SJCRH30 (cell line): ENCODE results near the gene CACNA2D3. TPM values are rescaled to one million over a fixed set of nuclear protein-coding genes. Genes with fewer than 3 reads are reported as not detected.

Experiments
- DNase-seq, 2 experiments: peaks; one replicate each; pipeline ENCODE4 v3.0.0-alpha.2; 2015 to 2020
- H3K27ac ChIP-seq: fragments of 250-450 bp; sonication (Bioruptor Pico); 2 replicates; pipeline ENCODE4 v1.5.1; 2020; ENCODE audit warnings: mild to moderate bottlenecking, moderate library complexity
- H3K27me3 ChIP-seq: fragments of 250-450 bp; sonication (Bioruptor Pico); 2 replicates; pipeline ENCODE4 v1.5.1; 2020; ENCODE audit warnings: mild to moderate bottlenecking, moderate library complexity
- H3K36me3 ChIP-seq: fragments of 250-450 bp; sonication (Bioruptor Pico); 2 replicates; pipeline ENCODE4 v1.5.1; 2020; ENCODE audit warnings: mild to moderate bottlenecking, moderate library complexity
- H3K4me1 ChIP-seq: fragments of 250-450 bp; sonication (Bioruptor Pico); 2 replicates; pipeline ENCODE4 v1.5.1; 2020; ENCODE audit warnings: mild to moderate bottlenecking, moderate library complexity
- H3K4me3 ChIP-seq: fragments of 250-450 bp; sonication (Bioruptor Pico); 2 replicates; pipeline ENCODE4 v1.5.1; 2020; ENCODE audit warnings: mild to moderate bottlenecking, moderate library complexity
- H3K9me3 ChIP-seq: fragments of 250-450 bp; sonication (Bioruptor Pico); replicated peaks from 2 replicates; pipeline ENCODE4 v1.5.1; 2020; ENCODE audit warnings: mild to moderate bottlenecking, moderate library complexity
- total RNA-seq: library from RNA; depleted of rRNA; stranded (reverse); fragments of >200 nt; shearing (Covaris generic); gene quantifications from 2 replicates; pipeline ENCODE4 v1.2.3, GENCODE V29; 2014

The CACNA2D3 gene
- total RNA-seq, 1 experiment from 2014 or later = 0.22 TPM

GRCh38 chr3:54572197-54572895 lies 450.0 kb downstream of the CACNA2D3 start:
- Histone ChIP-seq H3K36me3 (no peaks in the 10 kb centered on the region), H3K4me3 (no peak overlapping the region), H3K27ac (no peak overlapping the region), H3K27me3 (no peaks in the 10 kb centered on the region), H3K4me1 (no peaks in the 10 kb centered on the region), H3K9me3 (no peaks in the 10 kb centered on the region)
- no peak for DNase-seq

GRCh38 chr3:54573858-54574257 lies 451.5 kb downstream of the CACNA2D3 start:
- Histone ChIP-seq H3K9me3 (no peaks in the 10 kb centered on the region), H3K36me3 (no peaks in the 10 kb centered on the region), H3K27ac (no peak overlapping the region), H3K4me1 (no peaks in the 10 kb centered on the region), H3K4me3 (no peak overlapping the region), H3K27me3 (no peaks in the 10 kb centered on the region)
- no peak for DNase-seq

GRCh38 chr3:54574906-54575617 lies 452.7 kb downstream of the CACNA2D3 start:
- no peak overlapping the region for H3K4me3 ChIP-seq
- DNase-seq = no peak
- no peaks in the 10 kb centered on the region for H3K4me1 ChIP-seq
- H3K27ac ChIP-seq = no peak overlapping the region
- H3K36me3 ChIP-seq = no peaks in the 10 kb centered on the region
- H3K9me3 ChIP-seq = no peaks in the 10 kb centered on the region
- no peaks in the 10 kb centered on the region for H3K27me3 ChIP-seq

GRCh38 chr3:54575618-54575960 lies 453.2 kb downstream of the CACNA2D3 start:
- no peaks in the 10 kb centered on the region for H3K36me3 ChIP-seq
- no peak overlapping the region for H3K27ac ChIP-seq
- H3K9me3 ChIP-seq = no peaks in the 10 kb centered on the region
- H3K4me1 ChIP-seq = no peaks in the 10 kb centered on the region
- no peak overlapping the region for H3K4me3 ChIP-seq
- H3K27me3 ChIP-seq = no peaks in the 10 kb centered on the region
- no peak for DNase-seq

GRCh38 chr3:54577313-54577712 lies 455.0 kb downstream of the CACNA2D3 start:
- no peaks in the 10 kb centered on the region for H3K9me3 ChIP-seq
- H3K4me1 ChIP-seq = no peaks in the 10 kb centered on the region
- H3K27me3 ChIP-seq = no peaks in the 10 kb centered on the region
- H3K36me3 ChIP-seq = no peaks in the 10 kb centered on the region
- H3K4me3 ChIP-seq = no peak overlapping the region
- DNase-seq = no peak
- no peak overlapping the region for H3K27ac ChIP-seq

GRCh38 chr3:54578417-54578816 lies 456.1 kb downstream of the CACNA2D3 start:
- no peak for DNase-seq
- Histone ChIP-seq H3K27me3 (no peaks in the 10 kb centered on the region), H3K4me1 (no peaks in the 10 kb centered on the region), H3K4me3 (no peak overlapping the region), H3K36me3 (no peaks in the 10 kb centered on the region), H3K27ac (no peak overlapping the region), H3K9me3 (no peaks in the 10 kb centered on the region)

GRCh38 chr3:54580453-54580852 lies 458.1 kb downstream of the CACNA2D3 start:
- no peak overlapping the region for H3K27ac ChIP-seq
- no peaks in the 10 kb centered on the region for H3K9me3 ChIP-seq
- H3K4me3 ChIP-seq = no peak overlapping the region
- no peaks in the 10 kb centered on the region for H3K27me3 ChIP-seq
- no peak for DNase-seq
- no peaks in the 10 kb centered on the region for H3K4me1 ChIP-seq
- H3K36me3 ChIP-seq = no peaks in the 10 kb centered on the region

- no peak overlapping the region for H3K4me3 ChIP-seq
- H3K27ac ChIP-seq = no peak overlapping the region
- H3K27me3 ChIP-seq = no peaks in the 10 kb centered on the region
- H3K36me3 ChIP-seq = no peaks in the 10 kb centered on the region
- DNase-seq = no peak
- H3K4me1 ChIP-seq = no peaks in the 10 kb centered on the region
- no peaks in the 10 kb centered on the region for H3K9me3 ChIP-seq
Measured at GRCh38 chr3:54582424-54582823, 460.1 kb downstream of the CACNA2D3 start.

- Histone ChIP-seq H3K4me3 (no peak overlapping the region), H3K27ac (no peak overlapping the region)
Measured at GRCh38 chr3:54591157-54591556, 468.8 kb downstream of the CACNA2D3 start.

GRCh38 chr3:54593653-54594052 lies 471.3 kb downstream of the CACNA2D3 start:
- no peak for DNase-seq
- Histone ChIP-seq H3K27ac (no peak overlapping the region), H3K9me3 (no peaks in the 10 kb centered on the region), H3K4me1 (no peaks in the 10 kb centered on the region), H3K27me3 (no peaks in the 10 kb centered on the region), H3K36me3 (no peaks in the 10 kb centered on the region), H3K4me3 (no peak overlapping the region)

More at GRCh38 chr3:54591157-54591556, 468.8 kb downstream of the CACNA2D3 start:
- no peaks in the 10 kb centered on the region for H3K36me3 ChIP-seq
- H3K4me1 ChIP-seq = no peaks in the 10 kb centered on the region
- no peaks in the 10 kb centered on the region for H3K27me3 ChIP-seq
- no peak for DNase-seq
- H3K9me3 ChIP-seq = no peaks in the 10 kb centered on the region

GRCh38 chr3:54596087-54596486 lies 473.7 kb downstream of the CACNA2D3 start:
- Histone ChIP-seq H3K4me3 (no peak overlapping the region), H3K27me3 (no peaks in the 10 kb centered on the region), H3K27ac (no peak overlapping the region), H3K4me1 (no peaks in the 10 kb centered on the region), H3K9me3 (no peaks in the 10 kb centered on the region), H3K36me3 (no peaks in the 10 kb centered on the region)
- DNase-seq = no peak

GRCh38 chr3:54599716-54600115 lies 477.4 kb downstream of the CACNA2D3 start:
- H3K4me1 ChIP-seq = no peaks in the 10 kb centered on the region
- no peaks in the 10 kb centered on the region for H3K36me3 ChIP-seq
- H3K27me3 ChIP-seq = no peaks in the 10 kb centered on the region
- no peak for DNase-seq
- no peaks in the 10 kb centered on the region for H3K9me3 ChIP-seq
- no peak overlapping the region for H3K27ac ChIP-seq
- H3K4me3 ChIP-seq = no peak overlapping the region

- no peak for DNase-seq
- Histone ChIP-seq H3K27ac (no peak overlapping the region), H3K36me3 (no peaks in the 10 kb centered on the region), H3K4me1 (no peaks in the 10 kb centered on the region), H3K9me3 (no peaks in the 10 kb centered on the region), H3K4me3 (no peak overlapping the region), H3K27me3 (no peaks in the 10 kb centered on the region)
Measured at GRCh38 chr3:54600441-54601204, 478.3 kb downstream of the CACNA2D3 start.

GRCh38 chr3:54604495-54604894 lies 482.1 kb downstream of the CACNA2D3 start:
- no peaks in the 10 kb centered on the region for H3K4me1 ChIP-seq
- no peaks in the 10 kb centered on the region for H3K36me3 ChIP-seq
- no peaks in the 10 kb centered on the region for H3K9me3 ChIP-seq
- H3K27ac ChIP-seq = no peak overlapping the region
- DNase-seq = no peak
- H3K4me3 ChIP-seq = no peak overlapping the region
- H3K27me3 ChIP-seq = no peaks in the 10 kb centered on the region

GRCh38 chr3:54608041-54608440 lies 485.7 kb downstream of the CACNA2D3 start:
- no peaks in the 10 kb centered on the region for H3K27me3 ChIP-seq
- DNase-seq = no peak
- H3K4me1 ChIP-seq = no peaks in the 10 kb centered on the region
- H3K36me3 ChIP-seq = no peaks in the 10 kb centered on the region
- no peaks in the 10 kb centered on the region for H3K9me3 ChIP-seq
- no peak overlapping the region for H3K27ac ChIP-seq
- no peak overlapping the region for H3K4me3 ChIP-seq
